ENCODE results near the gene CHCHD3. TPM values are rescaled to one million over a fixed set of nuclear protein-coding genes. Genes with fewer than 3 reads are reported as not detected.

The CHCHD3 gene
- total RNA-seq = 10 to 100 TPM; 52.1 to 78.0 TPM
- 10 to 100 TPM; 20.1 to 41.7 TPM for polyA plus RNA-seq
- long read RNA-seq, donor 1, transcript CHCHD3-201 (8 exons, 1,598 nt) = major isoform, 28 of 48 reads
- long read RNA-seq, donor 1, partial matches to known transcripts = 6 of 48 reads
- long read RNA-seq, donor 1, other reads (novel, unspliced or antisense) = 14 of 48 reads
- long read RNA-seq, donor 2, transcript CHCHD3-201 (8 exons, 1,598 nt) = major isoform, 6 of 11 reads
- long read RNA-seq, donor 2, partial matches to known transcripts = 5 of 11 reads
- long read RNA-seq, donor 2, other reads (novel, unspliced or antisense) = 0 of 11 reads
- long read RNA-seq, donor 3, transcript CHCHD3-201 (8 exons, 1,598 nt) = major isoform, 15 of 25 reads
- long read RNA-seq, donor 3, partial matches to known transcripts = 10 of 25 reads
- long read RNA-seq, donor 3, other reads (novel, unspliced or antisense) = 0 of 25 reads
- long read RNA-seq, donor 4, transcript CHCHD3-201 (8 exons, 1,598 nt) = major isoform, 8 of 13 reads
- long read RNA-seq, donor 4, partial matches to known transcripts = 5 of 13 reads
- long read RNA-seq, donor 4, other reads (novel, unspliced or antisense) = 0 of 13 reads
- long read RNA-seq, donor 5, transcript CHCHD3-201 (8 exons, 1,598 nt) = major isoform, 24 of 29 reads
- long read RNA-seq, donor 5, partial matches to known transcripts = 5 of 29 reads
- long read RNA-seq, donor 5, other reads (novel, unspliced or antisense) = 0 of 29 reads

GRCh38 chr7:133081599-133082389 lies at the start of gene CHCHD3:
Gene CHCHD3 (minus strand): TSS chr7:133082090. CDS start chr7:133081937, 153 bp downstream.
- Histone ChIP-seq H3K4me1 (ENCODE audit: control insufficient read depth in 5 of 5, insufficient read depth in 5 of 5, low read length in 5 of 5) (peaks cover 0 to 17% (median 0%) of the 10 kb centered on the region in 5 donors), H3K36me3 (ENCODE audit: control insufficient read depth in 4 of 4, insufficient read depth in 4 of 4, low read length in 4 of 4) (peaks cover 0 to 1% (median 0%) of the 10 kb centered on the region in 4 donors), H3K27ac (ENCODE audit: low read depth in 1 of 2, low read length in 1 of 2) (peak within 1 kb of the TSS; percentile 85 to 93), H3K27me3 (ENCODE audit: control insufficient read depth in 3 of 3, insufficient read depth in 3 of 3, low read length in 2 of 3) (no peaks in the 10 kb centered on the region), H3K4me3 (peak within 1 kb of the TSS; percentile 92), H3K9ac (ENCODE audit: insufficient read depth in 1 of 2, low read length in 2 of 2) (peak within 1 kb of the TSS; percentile 83 to 84), H3K9me3 (ENCODE audit: control insufficient read depth in 4 of 4, insufficient read depth in 3 of 4, low read length in 3 of 4) (no peaks in the 10 kb centered on the region)
- no peak for TF ChIP-seq CTCF (IDR thresholded peaks at IDR 0.05; ENCODE audit: control extremely low read depth, extremely low read depth)
- 0% methylated on average over 53 to 58 of the region's 58 CpGs for WGBS, 2 donors
- ATAC-seq (ENCODE audit: insufficient read depth, low FRiP score) = peak; percentile 100
- DNase-seq = peak; percentile 98 to 99 (median 99)

DNA sequence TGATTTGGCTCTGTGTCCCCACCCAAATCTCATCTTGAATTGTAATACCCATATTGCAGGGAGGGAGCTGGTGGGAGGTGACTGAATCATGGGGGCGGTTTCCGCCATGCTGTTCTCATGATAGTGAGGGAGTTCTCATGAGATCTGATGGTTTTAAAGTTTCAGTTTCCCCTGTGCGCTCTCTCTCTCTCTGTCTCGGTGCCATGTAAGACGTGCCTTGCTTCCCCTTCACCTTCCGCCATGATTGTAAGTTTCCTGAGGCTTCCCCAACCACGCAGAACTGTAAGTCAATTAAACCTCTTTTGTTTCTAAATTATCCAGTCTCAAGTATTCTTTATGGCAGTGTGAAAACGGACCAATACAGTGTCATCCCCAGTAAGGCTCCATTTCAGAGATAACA lies 48.3 kb upstream of the CHCHD3 start:
- H3K9me3 ChIP-seq (ENCODE audit: control insufficient read depth in 4 of 4, insufficient read depth in 3 of 4, low read length in 3 of 4) = peaks cover 0 to 6% (median 0%) of the 10 kb centered on the region in 4 donors
- H3K4me3 ChIP-seq = no peak overlapping the region
- H3K36me3 ChIP-seq (ENCODE audit: control insufficient read depth in 4 of 4, insufficient read depth in 4 of 4, low read length in 4 of 4) = no peaks in the 10 kb centered on the region
- peaks cover 0 to 3% (median 0%) of the 10 kb centered on the region in 5 donors for H3K4me1 ChIP-seq (ENCODE audit: control insufficient read depth in 5 of 5, insufficient read depth in 5 of 5, low read length in 5 of 5)
- H3K27ac ChIP-seq (ENCODE audit: low read depth in 1 of 2, low read length in 1 of 2) = no peak overlapping the region
- peaks cover 0 to 4% (median 0%) of the 10 kb centered on the region in 3 donors for H3K27me3 ChIP-seq (ENCODE audit: control insufficient read depth in 3 of 3, insufficient read depth in 3 of 3, low read length in 2 of 3)
- DNase-seq (no peak), ATAC-seq (ENCODE audit: insufficient read depth, low FRiP score) (no peak)
- no peak overlapping the region for H3K9ac ChIP-seq (ENCODE audit: insufficient read depth in 1 of 2, low read length in 2 of 2)
- no peak for TF ChIP-seq CTCF (IDR thresholded peaks at IDR 0.05; ENCODE audit: control extremely low read depth, extremely low read depth)
- 95 to 96% methylated on average over 8 of the region's 8 CpGs for WGBS, 2 donors

DNA sequence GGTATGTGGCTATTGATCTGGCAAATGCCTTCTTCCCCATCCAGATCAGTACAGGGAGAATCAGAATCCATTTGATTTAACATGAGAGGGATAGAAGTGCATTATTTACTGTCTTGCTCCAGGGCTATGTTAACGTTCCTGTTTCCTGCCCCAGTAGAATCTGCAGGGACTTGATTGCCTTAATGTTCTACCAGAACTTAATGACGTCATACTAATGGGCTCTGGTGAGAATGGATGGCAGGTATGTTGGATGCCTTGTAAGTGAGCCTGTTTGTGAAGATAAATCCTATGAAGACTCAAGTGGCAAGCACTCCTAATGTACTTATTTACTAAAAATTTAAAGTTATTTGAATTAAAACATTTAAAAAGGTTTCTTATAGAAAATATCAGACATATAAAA lies 44.5 kb upstream of the CHCHD3 start:
- no peak for TF ChIP-seq CTCF (IDR thresholded peaks at IDR 0.05; ENCODE audit: control extremely low read depth, extremely low read depth)
- WGBS, 2 donors = 41 to 58% methylated on average over 2 of the region's 2 CpGs
- H3K27me3 ChIP-seq (ENCODE audit: control insufficient read depth in 3 of 3, insufficient read depth in 3 of 3, low read length in 2 of 3) = no peaks in the 10 kb centered on the region
- H3K4me3 ChIP-seq = no peak overlapping the region
- no peak overlapping the region for H3K27ac ChIP-seq (ENCODE audit: low read depth in 1 of 2, low read length in 1 of 2)
- no peaks in the 10 kb centered on the region for H3K4me1 ChIP-seq (ENCODE audit: control insufficient read depth in 5 of 5, insufficient read depth in 5 of 5, low read length in 5 of 5)
- ATAC-seq (ENCODE audit: insufficient read depth, low FRiP score) (no peak), DNase-seq (no peak)
- no peak overlapping the region for H3K9ac ChIP-seq (ENCODE audit: insufficient read depth in 1 of 2, low read length in 2 of 2)
- peaks cover 0 to 6% (median 0%) of the 10 kb centered on the region in 4 donors for H3K9me3 ChIP-seq (ENCODE audit: control insufficient read depth in 4 of 4, insufficient read depth in 3 of 4, low read length in 3 of 4)
- no peaks in the 10 kb centered on the region for H3K36me3 ChIP-seq (ENCODE audit: control insufficient read depth in 4 of 4, insufficient read depth in 4 of 4, low read length in 4 of 4)

Measured in lung (tissue), 16 donors.